NCI-H69 (cell line): ENCODE results near the gene IGF2BP1.
A peak's percentile ranks its signal among the peaks of the same experiment; 100 is the strongest.
"Not testable (repeated sequence)": the region's sequence is repeated elsewhere in the genome, so short reads cannot be mapped to it uniquely, and the experiment has no call there.

ENCODE experiments used
- DNase-seq: peaks from one replicate; lab custom pipeline; 2025; lab: John Stamatoyannopoulos, UW

Gene IGF2BP1

GRCh38 chr17:49054342-49055092, 57.3 kb downstream of the IGF2BP1 start:
- DNase-seq = no peak

- DNase-seq = no peak
These were observed 58.2 kb downstream of the IGF2BP1 start for GRCh38 chr17:49055181-49055927.

GRCh38 chr17:49061524-49061943, 64.3 kb downstream of the IGF2BP1 start:
- no peak for DNase-seq

- no peak for DNase-seq
These were observed 66.5 kb downstream of the IGF2BP1 start for GRCh38 chr17:49063652-49064051.

GRCh38 chr17:49067163-49067562, 70.0 kb downstream of the IGF2BP1 start:
- no peak for DNase-seq

GRCh38 chr17:49069585-49070273, 72.5 kb downstream of the IGF2BP1 start:
- DNase-seq = no peak

- no peak for DNase-seq
These were observed 73.9 kb downstream of the IGF2BP1 start for GRCh38 chr17:49071106-49071505.

- no peak for DNase-seq
These were observed 77.8 kb downstream of the IGF2BP1 start for GRCh38 chr17:49074851-49075540.

GRCh38 chr17:49076573-49077384, 79.6 kb downstream of the IGF2BP1 start:
- DNase-seq = no peak

GRCh38 chr17:49078248-49078647, 81.1 kb downstream of the IGF2BP1 start:
- DNase-seq = no peak

GRCh38 chr17:49079840-49080663, 82.9 kb downstream of the IGF2BP1 start:
- no peak for DNase-seq

- no peak for DNase-seq
These were observed 85.0 kb downstream of the IGF2BP1 start for GRCh38 chr17:49082231-49082630.

GRCh38 chr17:49085046-49085445, 87.9 kb downstream of the IGF2BP1 start:
- DNase-seq = not testable (repeated sequence)

GRCh38 chr17:49085565-49086315, 88.6 kb downstream of the IGF2BP1 start:
- no peak for DNase-seq

GRCh38 chr17:49086316-49086605, 89.1 kb downstream of the IGF2BP1 start:
- DNase-seq = no peak

- no peak for DNase-seq
These were observed 89.5 kb downstream of the IGF2BP1 start for GRCh38 chr17:49086649-49087048.

- peak; percentile 9 for DNase-seq
These were observed 91.9 kb downstream of the IGF2BP1 start for GRCh38 chr17:49089094-49089493.

- no peak for DNase-seq
These were observed 93.9 kb downstream of the IGF2BP1 start for GRCh38 chr17:49090878-49091594.

GRCh38 chr17:49093131-49093530, 95.9 kb downstream of the IGF2BP1 start:
- DNase-seq = peak; percentile 27
